HEK293 (cell line): Measurements from ENCODE around the gene CRTC3.
"Not testable (repeated sequence)": the region's sequence is repeated elsewhere in the genome, so short reads cannot be mapped to it uniquely, and the experiment has no call there.

Experiments used
- CTCF ChIA-PET: fragments of 350-600 bp; formaldehyde crosslinking; extraction: SDS; loops from one replicate; lab custom pipeline; 2021; ENCODE audit warnings: antibody characterized with exemption; lab: Yijun Ruan, JAX
- POLR2A ChIA-PET: fragments of 300-600 bp; formaldehyde crosslinking; extraction: SDS; loops from one replicate; lab custom pipeline; 2020; ENCODE audit warnings: antibody characterized with exemption, inconsistent platforms; lab: Yijun Ruan, JAX
- H3K27ac ChIP-seq: fragments of 200-500 bp; sonication (Bioruptor generic); 2 replicates; pipeline ENCODE4 v1.5.1; 2014; ENCODE audit warnings: low read depth, low read length, control low read depth, inconsistent platforms; ENCODE audit errors: extremely low read depth
- H3K36me3 ChIP-seq, 2 experiments: fragments of 200-500 bp in 1 of 2; sonication (Bioruptor generic) in 1 of 2; 1 replicate in 1 of 2; 2 replicates in 1 of 2; pipeline ENCODE4 v1.5.1; 2014 to 2017; ENCODE audit warnings: inconsistent platforms in 2 of 2, low read length in 2 of 2; ENCODE audit not compliant: control insufficient read depth in 2 of 2, insufficient read depth in 1 of 2
- H3K4me1 ChIP-seq: fragments of 200-500 bp; sonication (Bioruptor generic); 2 replicates; pipeline ENCODE4 v1.5.1; 2014; ENCODE audit warnings: mild to moderate bottlenecking, low read length, inconsistent platforms; ENCODE audit not compliant: control insufficient read depth, insufficient read depth
- H3K4me3 ChIP-seq: 2 replicates; pipeline ENCODE4 v1.5.1; 2011; ENCODE audit warnings: low read depth, mild to moderate bottlenecking, control low read depth, low read length, moderate library complexity
- H3K9me3 ChIP-seq: fragments of 200-500 bp; sonication (Bioruptor generic); 2 replicates; pipeline ENCODE4 v1.5.1; 2014; ENCODE audit warnings: low read depth, low read length, inconsistent platforms; ENCODE audit not compliant: control insufficient read depth, insufficient read depth
- BCL11B ChIP-seq: fragments of 450-650 bp; formaldehyde crosslinking; IDR thresholded peaks from 2 replicates; pipeline ENCODE4 v1.5.1; 2016; ENCODE audit warnings: low read depth, missing biosample characterization, missing genetic modification characterization
- KLF1 ChIP-seq: fragments of 450-650 bp; formaldehyde crosslinking; IDR thresholded peaks from 2 replicates; pipeline ENCODE4 v1.5.1; 2016; ENCODE audit warnings: missing biosample characterization, missing genetic modification characterization
- PRDM1 ChIP-seq: fragments of 450-650 bp; formaldehyde crosslinking; IDR thresholded peaks from 2 replicates; pipeline ENCODE4; 2016; ENCODE audit warnings: missing biosample characterization, missing genetic modification characterization
- ZBTB20 ChIP-seq: fragments of 450-650 bp; formaldehyde crosslinking; IDR thresholded peaks from 2 replicates; pipeline ENCODE4 v1.5.1; 2016; ENCODE audit warnings: missing biosample characterization, missing genetic modification characterization
- ZBTB6 ChIP-seq: fragments of 450-650 bp; formaldehyde crosslinking; IDR thresholded peaks from 2 replicates; pipeline ENCODE4 v1.5.1; 2017; ENCODE audit warnings: missing biosample characterization, missing genetic modification characterization
- ZNF10 ChIP-seq: fragments of 450-650 bp; formaldehyde crosslinking; IDR thresholded peaks from 2 replicates; pipeline ENCODE4 v1.5.1; 2017; ENCODE audit warnings: missing biosample characterization, missing genetic modification characterization
- ZNF18 ChIP-seq: fragments of 450-650 bp; formaldehyde crosslinking; IDR thresholded peaks from 2 replicates; pipeline ENCODE4 v1.5.1; 2016; ENCODE audit warnings: missing biosample characterization, missing genetic modification characterization
- ZNF214 ChIP-seq: fragments of 450-650 bp; formaldehyde crosslinking; IDR thresholded peaks from 2 replicates; pipeline ENCODE4 v1.5.1; 2017; ENCODE audit warnings: missing biosample characterization, mild to moderate bottlenecking, missing genetic modification characterization, borderline replicate concordance
- ZNF335 ChIP-seq: fragments of 450-650 bp; formaldehyde crosslinking; conservative IDR thresholded peaks from 2 replicates; pipeline ENCODE4 v1.5.1; 2016; ENCODE audit warnings: missing biosample characterization, missing genetic modification characterization
- ZNF354C ChIP-seq: fragments of 450-650 bp; formaldehyde crosslinking; IDR thresholded peaks from 2 replicates; pipeline ENCODE4 v1.5.1; 2016; ENCODE audit warnings: missing biosample characterization, missing genetic modification characterization, low read depth, borderline replicate concordance
- ZNF362 ChIP-seq: fragments of 450-650 bp; formaldehyde crosslinking; IDR thresholded peaks from 2 replicates; pipeline ENCODE4 v1.5.1; 2016; ENCODE audit warnings: missing biosample characterization, missing genetic modification characterization
- ZNF623 ChIP-seq: fragments of 450-650 bp; formaldehyde crosslinking; IDR thresholded peaks from 2 replicates; pipeline ENCODE4 v1.5.1; 2016; ENCODE audit warnings: missing biosample characterization, missing genetic modification characterization
- ZNF624 ChIP-seq: fragments of 450-650 bp; formaldehyde crosslinking; IDR thresholded peaks from 2 replicates; pipeline ENCODE4 v1.5.1; 2017; ENCODE audit warnings: missing biosample characterization, missing genetic modification characterization
- ZNF701 ChIP-seq: fragments of 450-650 bp; formaldehyde crosslinking; IDR thresholded peaks from 2 replicates; pipeline ENCODE4 v1.5.1; 2016; ENCODE audit warnings: missing biosample characterization, missing genetic modification characterization
- ZNF704 ChIP-seq: fragments of 450-650 bp; formaldehyde crosslinking; IDR thresholded peaks from 2 replicates; pipeline ENCODE4 v1.5.1; 2016; ENCODE audit warnings: missing biosample characterization, missing genetic modification characterization
- ZNF776 ChIP-seq: fragments of 450-650 bp; formaldehyde crosslinking; IDR thresholded peaks from 2 replicates; pipeline ENCODE4 v1.5.0; 2017; ENCODE audit warnings: missing biosample characterization, missing genetic modification characterization, borderline replicate concordance
- ZNF792 ChIP-seq: fragments of 450-650 bp; formaldehyde crosslinking; IDR thresholded peaks from 2 replicates; pipeline ENCODE4 v1.5.1; 2016; ENCODE audit warnings: missing biosample characterization, missing genetic modification characterization
- ZXDB ChIP-seq: fragments of 450-650 bp; formaldehyde crosslinking; IDR thresholded peaks from 2 replicates; pipeline ENCODE4 v1.5.1; 2016; ENCODE audit warnings: missing biosample characterization, missing genetic modification characterization

Gene CRTC3

GRCh38 chr15:90524018-90524803 lies 5.5 kb upstream of the CRTC3 start:
- TF ChIP-seq PRDM1 (tag by site-specific recombination), result peak; percentile 26; the same call in 1 of the 2 replicates
- TF ChIP-seq, all 188 proteins: peak for 1; not testable (repeated sequence) for 187
- CTCF ChIA-PET, result interaction anchor here (0.6 kb wide), 2 partner anchors 126 to 1166 kb away, joined by 6 to 7 read pairs; no protein-coding TSS in a partner anchor
- H3K27ac ChIP-seq, POLR2A ChIA-PET, H3K4me1 ChIP-seq, H3K36me3 ChIP-seq, H3K9me3 ChIP-seq, H3K4me3 ChIP-seq: not testable (repeated sequence)

- TF ChIP-seq KLF1 (tag by site-specific recombination) (peak; percentile 50), ZXDB (tag by site-specific recombination) (no peak), ZNF792 (no peak), ZNF10 (tag by site-specific recombination) (no peak), ZBTB6 (tag by site-specific recombination) (peak; percentile 54; the same call in 1 of the 2 replicates), ZNF18 (tag by site-specific recombination) (no peak), ZNF362 (tag by site-specific recombination) (no peak), ZNF704 (tag by site-specific recombination) (no peak), ZNF776 (no peak), ZNF214 (tag by site-specific recombination) (no peak), ZNF335 (tag by site-specific recombination) (no peak; the same call in 1 of the 2 replicates), ZNF354C (no peak), ZNF624 (tag by site-specific recombination) (no peak), ZNF701 (tag by site-specific recombination) (no peak), ZNF623 (tag by site-specific recombination) (no peak), BCL11B (tag by site-specific recombination) (no peak), ZBTB20 (tag by site-specific recombination) (no peak)
- peaks cover 9% of the 10 kb centered on the region for H3K4me1 ChIP-seq
- H3K4me3 ChIP-seq, result peak overlapping the region; percentile 81
- peak overlapping the region; percentile 96 for H3K27ac ChIP-seq
- ChIA-PET CTCF (interaction anchor here (0.7 to 0.8 kb wide), 4 partner anchors 14 to 227 kb away, joined by 3 to 4 read pairs (median 4); no protein-coding TSS in a partner anchor), POLR2A (interaction anchor here (0.5 to 1.0 kb wide), 5 partner anchors 8 to 508 kb away, joined by 3 to 6 read pairs (median 4); no protein-coding TSS in a partner anchor)
- no peaks in the 10 kb centered on the region for H3K9me3 ChIP-seq
- no peaks in the 10 kb centered on the region for H3K36me3 ChIP-seq
Measured at GRCh38 chr15:90529011-90529370, 732 bp upstream of the CRTC3 start.
